Right lobe of liver (tissue), 4 donors: Measurements from ENCODE around the gene GAD2.

Experiments used
- POLR2A ChIP-seq: fragments of 450-650 bp; IDR thresholded peaks from one replicate; pipeline ENCODE4 v1.6.1; 2017; ENCODE audit warnings: antibody characterized with exemption, mild to moderate bottlenecking
- TF ChIP-seq, protein P1 (sequence below), 4 donors: fragments of 200-600 bp in 3 of 4; fragments of 450-650 bp in 1 of 4; IDR thresholded peaks; one replicate each; pipeline versions ENCODE4 v1.5.1 to v1.8.0; 2016 to 2022; ENCODE audit warnings: antibody characterized with exemption in 4 of 4, mild to moderate bottlenecking in 2 of 4
- donor health status: DM: no; HTN: no; CAD: no.
- donor health status: DM: no; HTN: no; CAD: no.
- donor health status: DM: no; HTN: yes; CAD: no.

DNA sequence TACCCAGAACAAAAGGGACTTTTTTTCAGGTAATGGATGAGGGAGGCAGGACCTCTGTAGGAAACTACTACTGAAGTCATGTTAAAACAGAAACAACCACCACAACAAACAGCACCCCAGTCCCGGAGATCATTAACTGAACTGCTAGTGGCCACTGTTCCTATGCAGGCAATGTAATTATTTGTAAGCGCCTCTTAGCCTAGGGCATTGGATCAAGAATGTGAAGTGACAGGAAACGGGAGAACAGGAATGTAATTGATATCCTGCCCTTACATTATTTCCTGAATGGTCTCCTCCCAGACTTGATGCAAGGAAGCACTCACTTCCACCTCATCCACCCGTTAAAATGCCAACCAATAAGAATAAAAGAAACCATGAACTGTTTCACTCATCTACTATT lies 16.7 kb upstream of the GAD2 start:
- TF ChIP-seq, protein P1, sequence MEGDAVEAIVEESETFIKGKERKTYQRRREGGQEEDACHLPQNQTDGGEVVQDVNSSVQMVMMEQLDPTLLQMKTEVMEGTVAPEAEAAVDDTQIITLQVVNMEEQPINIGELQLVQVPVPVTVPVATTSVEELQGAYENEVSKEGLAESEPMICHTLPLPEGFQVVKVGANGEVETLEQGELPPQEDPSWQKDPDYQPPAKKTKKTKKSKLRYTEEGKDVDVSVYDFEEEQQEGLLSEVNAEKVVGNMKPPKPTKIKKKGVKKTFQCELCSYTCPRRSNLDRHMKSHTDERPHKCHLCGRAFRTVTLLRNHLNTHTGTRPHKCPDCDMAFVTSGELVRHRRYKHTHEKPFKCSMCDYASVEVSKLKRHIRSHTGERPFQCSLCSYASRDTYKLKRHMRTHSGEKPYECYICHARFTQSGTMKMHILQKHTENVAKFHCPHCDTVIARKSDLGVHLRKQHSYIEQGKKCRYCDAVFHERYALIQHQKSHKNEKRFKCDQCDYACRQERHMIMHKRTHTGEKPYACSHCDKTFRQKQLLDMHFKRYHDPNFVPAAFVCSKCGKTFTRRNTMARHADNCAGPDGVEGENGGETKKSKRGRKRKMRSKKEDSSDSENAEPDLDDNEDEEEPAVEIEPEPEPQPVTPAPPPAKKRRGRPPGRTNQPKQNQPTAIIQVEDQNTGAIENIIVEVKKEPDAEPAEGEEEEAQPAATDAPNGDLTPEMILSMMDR (IDR thresholded peaks at IDR 0.05): no peak
- no peak for TF ChIP-seq POLR2A
